ENCODE results near the gene GNPAT.

The GNPAT gene

DNA sequence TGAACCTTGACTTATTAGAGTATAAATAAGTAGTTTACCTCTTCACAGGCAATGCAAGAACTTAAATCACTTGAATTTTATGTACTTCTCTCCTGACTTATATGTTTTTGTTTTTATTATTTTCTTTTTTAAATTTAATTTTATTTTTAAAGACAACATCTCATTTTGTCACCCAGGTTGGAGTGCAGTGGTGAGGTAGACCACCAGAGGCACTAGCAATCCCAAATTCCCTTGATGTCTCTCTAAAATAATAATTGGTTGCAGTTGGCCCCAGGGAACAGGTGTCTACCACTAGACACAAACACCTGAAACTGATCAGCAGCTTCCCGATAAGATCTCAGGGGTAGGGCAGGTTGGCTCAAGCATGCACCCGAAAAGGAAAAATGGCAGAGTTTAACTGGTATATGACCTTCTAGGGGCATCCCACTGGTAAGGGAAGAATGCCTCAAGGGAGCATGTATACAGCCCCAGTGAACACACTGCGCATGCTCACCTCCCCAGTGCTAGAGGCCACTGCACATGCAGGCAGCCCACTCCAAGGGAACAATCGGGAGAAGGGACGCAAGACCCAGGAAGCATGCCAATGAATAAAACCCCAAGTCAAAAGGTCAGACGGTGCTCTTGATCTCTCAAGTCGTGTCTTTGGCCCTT is 82.0 kb downstream of the GNPAT start:
- DNase-seq, result no peak

DNA sequence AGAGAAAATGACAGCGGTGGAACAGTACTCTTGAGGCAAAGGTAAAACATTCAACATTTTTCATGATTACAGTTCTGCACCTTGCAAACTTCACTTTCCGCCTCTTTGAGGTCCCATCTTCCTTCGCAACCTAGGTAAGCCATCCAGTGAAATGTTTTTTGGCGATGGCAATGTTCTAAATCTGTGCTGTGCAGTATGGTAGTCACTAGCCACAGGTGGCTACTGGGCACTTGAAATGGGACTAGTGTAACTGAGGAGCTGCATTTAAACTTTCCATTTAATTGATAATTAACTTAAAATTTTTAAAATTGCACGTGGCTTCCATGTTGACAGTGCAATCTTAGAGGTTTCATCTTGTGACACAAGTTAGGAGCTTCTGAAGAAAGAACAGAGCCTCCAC is 83.6 kb downstream of the GNPAT start:
- no peak for DNase-seq

DNA sequence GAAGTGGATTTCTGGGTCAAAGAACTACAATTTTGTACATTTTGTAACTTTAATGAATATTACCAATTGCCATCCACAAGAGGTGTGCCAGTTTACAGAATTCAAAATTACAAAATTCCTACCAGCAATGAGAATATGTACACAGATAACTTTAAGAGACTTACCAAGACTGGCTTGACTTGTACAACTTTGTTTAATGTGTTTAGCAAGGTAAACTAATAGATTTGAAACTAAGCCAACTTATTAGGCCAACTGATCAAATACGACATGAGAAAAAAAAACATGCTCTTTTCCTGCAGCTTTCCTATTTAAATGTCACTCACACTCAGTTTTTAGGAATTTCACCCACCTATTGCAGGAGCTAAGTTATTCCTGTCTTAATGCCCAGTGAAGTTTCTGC is 85.2 kb downstream of the GNPAT start:
- DNase-seq, result no peak
